ENCODE results near the gene SYNJ1. TPM values are rescaled to one million over a fixed set of nuclear protein-coding genes. Genes with fewer than 3 reads are reported as not detected.

The SYNJ1 gene
- total RNA-seq, 1 donor from 2014 or later, result 19.7 TPM

Other genes with a start within 250 kb of the SYNJ1 start
- gene TCP10L, start 142.5 kb downstream of the SYNJ1 start, total RNA-seq, result 4.7 TPM
- 13.8 TPM for gene CFAP298, start 115.6 kb downstream of the SYNJ1 start, total RNA-seq
- gene PAXBP1, start 43.7 kb upstream of the SYNJ1 start, total RNA-seq, result 50.6 TPM